Keratinocyte (primary cell): Measurements from ENCODE around the gene TGM1.

Experiments
- EZH2 ChIP-seq: IDR thresholded peaks from one replicate; pipeline ENCODE4 v1.6.1; 2012; ENCODE audit warnings: inconsistent platforms, mild to moderate bottlenecking, low read length, moderate library complexity
- TF ChIP-seq, protein P1 (sequence below), 3 experiments: IDR thresholded peaks in 1 of 3; conservative IDR thresholded peaks in 1 of 3; optimal IDR thresholded peaks in 1 of 3; 2 replicates in 2 of 3; 3 replicates in 1 of 3; pipeline versions ENCODE3 to v1.5.1; 2011; ENCODE audit warnings: low read length in 3 of 3, mild to moderate bottlenecking in 3 of 3, moderate library complexity in 2 of 3, control low read depth in 1 of 3, inconsistent platforms in 1 of 3; ENCODE audit not compliant: insufficient read depth in 2 of 3; ENCODE audit errors: extremely low read depth in 1 of 3

DNA sequence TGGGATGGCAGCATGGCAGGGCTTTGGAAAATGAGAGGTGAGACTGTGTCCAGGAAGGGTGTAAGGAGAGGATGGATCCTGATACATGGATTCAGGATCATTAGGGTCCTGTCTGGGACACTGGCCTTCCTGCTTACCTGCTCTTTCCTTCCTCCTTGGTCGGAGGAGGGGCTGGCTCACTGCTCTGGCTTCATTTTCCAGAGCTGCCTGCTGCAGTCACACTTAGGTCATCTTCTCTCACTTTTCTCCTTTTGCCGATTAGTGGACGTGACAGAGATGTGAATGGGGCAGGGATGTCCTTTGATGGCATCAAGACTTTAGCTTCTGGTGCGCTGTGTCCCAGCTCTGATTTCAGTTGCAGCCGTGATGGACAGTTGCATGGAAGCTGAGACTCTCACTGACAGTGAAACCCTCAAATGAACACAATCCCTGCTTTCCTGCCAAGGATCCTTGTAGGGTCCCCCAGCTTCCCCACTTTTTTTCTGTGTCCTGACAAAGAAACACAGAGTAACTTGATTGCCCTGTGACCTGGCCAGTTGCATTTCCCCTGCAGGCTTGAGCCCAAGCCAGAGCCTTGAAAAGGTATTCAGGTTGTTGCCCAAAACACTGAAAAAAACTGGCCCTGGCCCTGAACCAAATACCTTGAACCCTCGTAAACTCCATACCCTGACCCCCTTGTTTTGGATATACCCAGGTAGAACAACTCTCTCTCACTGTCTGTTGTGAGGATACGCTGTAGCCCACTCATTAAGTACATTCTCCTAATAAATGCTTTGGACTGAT is 45.6 kb upstream of the TGM1 start:
- TF ChIP-seq EZH2 = no peak
- TF ChIP-seq, protein P1, sequence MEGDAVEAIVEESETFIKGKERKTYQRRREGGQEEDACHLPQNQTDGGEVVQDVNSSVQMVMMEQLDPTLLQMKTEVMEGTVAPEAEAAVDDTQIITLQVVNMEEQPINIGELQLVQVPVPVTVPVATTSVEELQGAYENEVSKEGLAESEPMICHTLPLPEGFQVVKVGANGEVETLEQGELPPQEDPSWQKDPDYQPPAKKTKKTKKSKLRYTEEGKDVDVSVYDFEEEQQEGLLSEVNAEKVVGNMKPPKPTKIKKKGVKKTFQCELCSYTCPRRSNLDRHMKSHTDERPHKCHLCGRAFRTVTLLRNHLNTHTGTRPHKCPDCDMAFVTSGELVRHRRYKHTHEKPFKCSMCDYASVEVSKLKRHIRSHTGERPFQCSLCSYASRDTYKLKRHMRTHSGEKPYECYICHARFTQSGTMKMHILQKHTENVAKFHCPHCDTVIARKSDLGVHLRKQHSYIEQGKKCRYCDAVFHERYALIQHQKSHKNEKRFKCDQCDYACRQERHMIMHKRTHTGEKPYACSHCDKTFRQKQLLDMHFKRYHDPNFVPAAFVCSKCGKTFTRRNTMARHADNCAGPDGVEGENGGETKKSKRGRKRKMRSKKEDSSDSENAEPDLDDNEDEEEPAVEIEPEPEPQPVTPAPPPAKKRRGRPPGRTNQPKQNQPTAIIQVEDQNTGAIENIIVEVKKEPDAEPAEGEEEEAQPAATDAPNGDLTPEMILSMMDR (optimal IDR thresholded peaks at IDR 0.05 in 1 of 3, IDR thresholded peaks at IDR 0.05 in 1 of 3, conservative IDR thresholded peaks at IDR 0.05 in 1 of 3; ENCODE audit: extremely low read depth in 1 of 3, insufficient read depth in 2 of 3, low read length in 3 of 3) = no peak
